ENCODE results near the gene SLF2. TPM values are rescaled to one million over a fixed set of nuclear protein-coding genes. Genes with fewer than 3 reads are reported as not detected.
A peak's percentile ranks its signal among the peaks of the same experiment; 100 is the strongest.

SLF2 gene
- total and polyA plus RNA-seq, 8 donors, result 2.3 to 49.9 (median 14.4) TPM

DNA sequence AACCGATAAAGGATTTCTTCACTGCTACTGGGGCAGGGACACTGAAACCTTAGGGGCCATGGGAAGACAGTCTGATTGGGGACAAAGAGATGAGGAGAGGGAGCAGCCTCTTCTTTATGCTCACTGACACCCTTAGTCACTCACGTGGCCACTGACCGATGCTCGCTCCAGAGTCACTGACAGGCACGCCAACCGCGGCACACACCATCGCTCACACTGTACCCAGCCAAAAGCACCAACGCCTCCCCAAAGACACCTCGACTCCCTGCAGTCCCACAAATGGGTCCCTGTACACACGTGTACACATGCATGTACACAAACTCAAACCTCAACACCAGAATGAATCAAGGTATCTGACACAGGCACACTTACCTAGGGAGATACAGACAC is 35.3 kb upstream of the SLF2 start:
- H3K27me3 ChIP-seq, result peaks cover 0 to 82% (median 31%) of the 10 kb centered on the region in 3 donors
- TF ChIP-seq EP300 (IDR thresholded peaks at IDR 0.05) (no peak), POLR2A (IDR thresholded peaks at IDR 0.05) (no peak), POLR2AphosphoS5 (IDR thresholded peaks at IDR 0.05) (no peak)
- TF ChIP-seq, protein P1, sequence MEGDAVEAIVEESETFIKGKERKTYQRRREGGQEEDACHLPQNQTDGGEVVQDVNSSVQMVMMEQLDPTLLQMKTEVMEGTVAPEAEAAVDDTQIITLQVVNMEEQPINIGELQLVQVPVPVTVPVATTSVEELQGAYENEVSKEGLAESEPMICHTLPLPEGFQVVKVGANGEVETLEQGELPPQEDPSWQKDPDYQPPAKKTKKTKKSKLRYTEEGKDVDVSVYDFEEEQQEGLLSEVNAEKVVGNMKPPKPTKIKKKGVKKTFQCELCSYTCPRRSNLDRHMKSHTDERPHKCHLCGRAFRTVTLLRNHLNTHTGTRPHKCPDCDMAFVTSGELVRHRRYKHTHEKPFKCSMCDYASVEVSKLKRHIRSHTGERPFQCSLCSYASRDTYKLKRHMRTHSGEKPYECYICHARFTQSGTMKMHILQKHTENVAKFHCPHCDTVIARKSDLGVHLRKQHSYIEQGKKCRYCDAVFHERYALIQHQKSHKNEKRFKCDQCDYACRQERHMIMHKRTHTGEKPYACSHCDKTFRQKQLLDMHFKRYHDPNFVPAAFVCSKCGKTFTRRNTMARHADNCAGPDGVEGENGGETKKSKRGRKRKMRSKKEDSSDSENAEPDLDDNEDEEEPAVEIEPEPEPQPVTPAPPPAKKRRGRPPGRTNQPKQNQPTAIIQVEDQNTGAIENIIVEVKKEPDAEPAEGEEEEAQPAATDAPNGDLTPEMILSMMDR (IDR thresholded peaks at IDR 0.05), result no peak
- 75 to 87% (median 84%) methylated on average over 11 of the region's 11 CpGs for WGBS, 5 donors
- H3K4me1 ChIP-seq, result peaks cover 0 to 3% (median 0%) of the 10 kb centered on the region in 4 donors
- no peak for DNase-seq
- intact Hi-C loops (cut with DNase I; ENCODE audit: low total_unique reads), result no loop called here
- H3K27ac ChIP-seq, result no peak overlapping the region
- no peaks in the 10 kb centered on the region for H3K36me3 ChIP-seq
- no peaks in the 10 kb centered on the region for H3K9me3 ChIP-seq
- no peak overlapping the region for H3K4me3 ChIP-seq

DNA sequence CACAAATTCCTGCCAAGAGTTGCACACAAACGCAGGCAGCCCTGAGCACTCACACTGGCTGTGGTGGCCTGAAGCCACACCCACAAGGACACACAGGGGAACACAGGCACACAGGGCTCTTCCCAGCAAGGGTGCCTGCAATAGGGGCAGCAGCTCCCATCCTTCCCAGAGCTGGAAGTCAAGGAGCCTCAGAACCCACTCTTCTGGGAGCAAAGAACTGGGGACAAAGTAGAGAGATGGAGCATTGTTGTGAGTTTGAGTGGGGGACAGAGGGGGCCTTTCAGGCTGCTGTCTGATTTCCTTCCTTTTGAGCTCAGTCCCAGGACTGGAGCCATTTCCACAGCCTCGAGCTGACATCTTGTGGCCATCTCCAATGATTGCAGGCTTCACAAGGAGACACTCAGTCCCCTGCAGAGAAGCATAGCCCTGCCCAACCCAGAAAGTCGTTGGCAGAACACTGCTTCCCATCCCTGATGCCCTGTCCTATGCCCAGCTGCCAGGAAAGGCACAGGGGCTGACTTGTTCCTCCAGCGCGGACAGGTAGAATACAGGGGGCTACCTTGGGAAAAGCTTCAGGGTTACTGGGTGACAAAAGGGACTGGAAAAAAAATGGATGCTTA is 34.4 kb upstream of the SLF2 start:
- intact Hi-C loops (cut with DNase I; ENCODE audit: low total_unique reads), result no loop called here
- no peak overlapping the region for H3K27ac ChIP-seq
- H3K9me3 ChIP-seq, result no peaks in the 10 kb centered on the region
- H3K36me3 ChIP-seq, result no peaks in the 10 kb centered on the region
- peaks cover 0 to 3% (median 0%) of the 10 kb centered on the region in 4 donors for H3K4me1 ChIP-seq
- no peak for TF ChIP-seq POLR2AphosphoS5 (IDR thresholded peaks at IDR 0.05)
- TF ChIP-seq, protein P1 (IDR thresholded peaks at IDR 0.05), result peak in 5 of 7 experiments; percentile 11 to 44 (median 29)
- WGBS, 5 donors, result 8 to 26% (median 11%) methylated on average over 4 to 5 of the region's 5 CpGs
- peaks cover 0 to 82% (median 26%) of the 10 kb centered on the region in 3 donors for H3K27me3 ChIP-seq
- H3K4me3 ChIP-seq, result no peak overlapping the region
- peak in 1 of 2 donors; percentile 87 for DNase-seq

DNA sequence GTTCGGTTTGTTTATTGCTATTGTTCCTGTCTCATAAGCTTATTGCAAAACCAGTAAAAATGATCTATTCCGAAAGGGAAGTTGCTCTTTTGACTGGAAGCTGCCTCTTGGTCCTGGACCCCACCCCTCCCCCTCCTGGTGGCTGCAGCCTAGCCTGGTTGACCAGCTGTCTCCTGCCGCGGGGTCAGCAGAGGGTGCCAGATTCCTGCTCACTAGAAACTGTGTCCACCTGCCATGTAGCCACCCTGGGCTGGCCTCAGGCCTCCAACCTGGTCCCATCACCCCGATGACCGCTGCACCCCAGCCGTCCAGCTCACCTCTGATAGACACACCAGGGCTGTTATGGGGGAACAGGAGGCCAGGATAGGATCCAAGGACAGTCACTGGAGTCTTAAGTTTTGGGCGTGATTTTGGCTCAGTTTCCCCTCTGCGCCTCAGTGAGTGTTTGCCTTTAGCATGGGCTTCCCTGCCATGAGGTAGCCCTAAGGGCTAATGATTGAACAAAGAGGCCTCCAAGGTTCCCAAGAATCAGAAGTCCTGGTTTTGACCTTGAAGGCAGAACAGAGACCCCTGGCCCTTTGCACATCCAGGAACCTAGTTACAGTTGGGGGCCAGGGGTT is 32.9 kb upstream of the SLF2 start:
- 65 to 81% (median 73%) methylated on average over 8 to 9 of the region's 9 CpGs for WGBS, 5 donors
- DNase-seq, result no peak
- Histone ChIP-seq H3K27me3 (peaks cover 0 to 69% (median 20%) of the 10 kb centered on the region in 3 donors), H3K4me3 (no peak overlapping the region), H3K4me1 (peaks cover 0 to 3% (median 0%) of the 10 kb centered on the region in 4 donors), H3K27ac (no peak overlapping the region), H3K36me3 (no peaks in the 10 kb centered on the region), H3K9me3 (no peaks in the 10 kb centered on the region)
- TF ChIP-seq EP300 (IDR thresholded peaks at IDR 0.05) (no peak), POLR2A (IDR thresholded peaks at IDR 0.05) (no peak), POLR2AphosphoS5 (IDR thresholded peaks at IDR 0.05) (no peak)
- TF ChIP-seq, protein P1 (IDR thresholded peaks at IDR 0.05), result no peak
- intact Hi-C loops (cut with DNase I; ENCODE audit: low total_unique reads), result no loop called here

DNA sequence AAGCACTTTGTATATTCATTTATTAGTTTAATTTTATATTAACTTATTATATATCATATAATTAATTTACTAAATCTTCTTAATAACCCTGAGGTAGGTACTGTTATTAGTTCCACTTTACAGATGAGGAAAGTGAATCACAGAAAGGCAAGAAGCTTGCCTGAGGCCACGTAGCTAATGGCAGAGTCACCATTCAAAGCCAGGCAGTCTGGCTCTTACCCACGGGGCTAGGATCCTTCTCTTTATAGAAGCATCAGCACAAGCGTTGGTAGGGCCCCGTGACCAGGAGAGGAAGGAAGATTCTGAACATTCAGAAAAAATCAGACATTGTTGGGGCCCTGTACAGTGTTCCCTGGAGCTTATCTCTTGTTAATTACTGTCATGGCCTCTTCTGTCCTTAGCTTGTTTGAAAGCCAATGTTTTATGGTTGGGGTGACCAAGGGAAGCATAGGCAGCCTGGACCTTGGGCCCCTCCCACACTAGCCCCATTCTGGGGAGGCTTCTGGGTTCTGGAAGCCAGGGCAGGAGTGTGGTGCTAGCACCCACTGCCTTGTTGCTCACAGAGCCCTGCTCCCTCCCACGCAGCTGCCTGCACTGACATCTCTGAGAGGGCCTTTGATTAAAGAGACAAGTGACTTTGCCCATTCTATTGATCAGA is 31.1 kb upstream of the SLF2 start:
- Histone ChIP-seq H3K4me3 (no peak overlapping the region), H3K9me3 (no peaks in the 10 kb centered on the region), H3K27ac (no peak overlapping the region), H3K36me3 (no peaks in the 10 kb centered on the region), H3K27me3 (peaks cover 0 to 50% (median 14%) of the 10 kb centered on the region in 3 donors), H3K4me1 (peaks cover 0 to 3% (median under 1%) of the 10 kb centered on the region in 4 donors)
- intact Hi-C loops (cut with DNase I; ENCODE audit: low total_unique reads), result no loop called here
- no peak for DNase-seq
- WGBS, 5 donors, result 72 to 76% (median 74%) methylated on average over 5 of the region's 5 CpGs
- TF ChIP-seq EP300 (IDR thresholded peaks at IDR 0.05), result no peak
- TF ChIP-seq, protein P1 (IDR thresholded peaks at IDR 0.05), result no peak

Data from stomach (tissue), 9 donors.